Neuronal stem cell (in vitro differentiated cells): ENCODE results near the gene PTPRG.

Source experiments
- DNase-seq: peaks from one replicate; pipeline ENCODE4 v3.0.0-alpha.2; 2013; ENCODE audit warnings: low spot score
- H2AFZ ChIP-seq: one replicate; pipeline ENCODE4 v1.6.1; 2013; ENCODE audit warnings: mild to moderate bottlenecking, low read length, inconsistent platforms
- H2AK5ac ChIP-seq: 2 replicates; pipeline ENCODE4 v1.6.1; 2013; ENCODE audit warnings: low read depth, mild to moderate bottlenecking, inconsistent platforms, low read length, moderate library complexity, mixed read lengths
- H2BK120ac ChIP-seq: 2 replicates; pipeline ENCODE4 v1.6.1; 2013; ENCODE audit warnings: low read depth, mild to moderate bottlenecking, inconsistent platforms, low read length, moderate library complexity, mixed read lengths
- H2BK12ac ChIP-seq: one replicate; pipeline ENCODE4 v1.6.1; 2013; ENCODE audit warnings: low read length, inconsistent platforms
- H2BK15ac ChIP-seq: 2 replicates; pipeline ENCODE4 v1.6.1; 2013; ENCODE audit warnings: mild to moderate bottlenecking, low read length, inconsistent platforms, mixed read lengths
- H2BK5ac ChIP-seq: one replicate; pipeline ENCODE4 v1.6.1; 2013; ENCODE audit warnings: inconsistent platforms, mild to moderate bottlenecking, low read length, moderate library complexity
- H3K14ac ChIP-seq: one replicate; pipeline ENCODE4 v1.6.1; 2013; ENCODE audit warnings: low read length, inconsistent platforms
- H3K18ac ChIP-seq: 2 replicates; pipeline ENCODE4 v1.6.1; 2013; ENCODE audit warnings: low read length, inconsistent platforms
- H3K23ac ChIP-seq: 2 replicates; pipeline ENCODE4 v1.6.1; 2013; ENCODE audit warnings: low read depth, mild to moderate bottlenecking, mixed read lengths, low read length, inconsistent platforms; ENCODE audit not compliant: poor library complexity
- H3K27ac ChIP-seq: replicated peaks from 3 replicates; pipeline ENCODE4 v1.5.1; 2013; ENCODE audit warnings: low read length, inconsistent platforms
- H3K27me3 ChIP-seq, 3 experiments: 2 replicates each; pipeline ENCODE4 v1.6.1; 2013; ENCODE audit warnings: low read length in 3 of 3, mild to moderate bottlenecking in 2 of 3, inconsistent platforms in 1 of 3, low read depth in 1 of 3, mixed read lengths in 1 of 3, moderate library complexity in 1 of 3; ENCODE audit not compliant: control insufficient read depth in 3 of 3, insufficient read depth in 3 of 3
- H3K36me3 ChIP-seq, 2 donors: replicated peaks in 1 of 2; 2 replicates each; pipeline ENCODE4 v1.6.1; 2013; ENCODE audit warnings: low read length in 2 of 2; ENCODE audit not compliant: control insufficient read depth in 2 of 2, insufficient read depth in 2 of 2
- H3K4ac ChIP-seq: 2 replicates; pipeline ENCODE4 v1.6.1; 2013; ENCODE audit warnings: inconsistent platforms, mild to moderate bottlenecking, low read length, moderate library complexity
- H3K4me1 ChIP-seq, 2 donors: 1 replicate in 1 of 2; 2 replicates in 1 of 2; pipeline ENCODE4 v1.6.1; 2013; ENCODE audit warnings: low read length in 2 of 2, low read depth in 1 of 2; ENCODE audit not compliant: control insufficient read depth in 2 of 2, insufficient read depth in 1 of 2
- H3K4me2 ChIP-seq: one replicate; pipeline ENCODE4 v1.6.1; 2013; ENCODE audit warnings: mild to moderate bottlenecking, low read length, inconsistent platforms; ENCODE audit not compliant: insufficient read depth, poor library complexity, severe bottlenecking
- H3K4me3 ChIP-seq, 2 donors: 2 replicates each; pipeline ENCODE4 v1.5.1; 2013; ENCODE audit warnings: low read length in 2 of 2, mild to moderate bottlenecking in 2 of 2, inconsistent platforms in 1 of 2, moderate library complexity in 1 of 2
- H3K79me1 ChIP-seq: one replicate; pipeline ENCODE4 v1.6.1; 2013; ENCODE audit warnings: low read depth, mild to moderate bottlenecking, inconsistent platforms, low read length, moderate library complexity
- H3K9ac ChIP-seq: one replicate; pipeline ENCODE4 v1.6.1; 2013; ENCODE audit warnings: mild to moderate bottlenecking, low read depth, low read length, inconsistent platforms; ENCODE audit not compliant: poor library complexity
- H3K9me3 ChIP-seq, 2 donors: replicated peaks in 1 of 2; 2 replicates each; pipeline versions ENCODE3 to v1.6.1; 2013; ENCODE audit warnings: low read length in 2 of 2, mild to moderate bottlenecking in 2 of 2, inconsistent platforms in 1 of 2, low read depth in 1 of 2, mixed read lengths in 1 of 2, moderate library complexity in 1 of 2; ENCODE audit not compliant: control insufficient read depth in 2 of 2, insufficient read depth in 1 of 2
- H4K8ac ChIP-seq: one replicate; pipeline ENCODE4 v1.6.1; 2013; ENCODE audit warnings: low read depth, mild to moderate bottlenecking, inconsistent platforms, low read length, moderate library complexity
- H4K91ac ChIP-seq: one replicate; pipeline ENCODE4 v1.6.1; 2013; ENCODE audit warnings: low read length, low read depth, mild to moderate bottlenecking, inconsistent platforms; ENCODE audit not compliant: poor library complexity
- WGBS, 2 donors: extraction: QIAGEN DNeasy Blood & Tissue Kit; methylation state at CpG; one replicate each; pipeline ENCODE4 v1.1.7; 2013; ENCODE audit warnings: missing lambda C conversion rate in 2 of 2, mixed read lengths in 1 of 2; ENCODE audit not compliant: insufficient read length in 2 of 2, insufficient replicate concordance in 1 of 2; ENCODE audit errors: extremely low coverage in 2 of 2; 5-methylcytosine and 5-hydroxymethylcytosine counted together

The PTPRG gene

DNA sequence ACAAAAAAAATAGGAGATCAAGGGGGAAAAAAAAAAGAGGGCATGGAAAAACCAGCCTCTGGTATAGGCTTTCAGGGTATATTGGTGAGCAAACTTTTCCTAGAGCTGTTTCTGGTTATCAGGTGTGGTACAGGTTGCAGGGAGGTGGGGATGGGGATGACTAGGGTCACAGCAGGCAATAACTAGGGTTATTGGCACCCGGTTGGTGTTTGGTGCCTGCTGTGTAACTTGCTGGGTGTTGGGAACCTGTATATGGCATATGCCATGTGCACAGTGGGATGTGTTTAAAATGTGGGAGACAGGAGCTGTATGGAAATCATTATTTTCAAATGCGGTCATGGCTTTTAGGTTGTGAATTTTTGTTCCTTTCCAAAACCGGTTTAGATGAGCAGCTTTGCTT, 119.2 kb downstream of the PTPRG start:
- Histone ChIP-seq H4K91ac (no peak overlapping the region), H2BK12ac (no peak overlapping the region), H3K27ac (no peak overlapping the region), H2AK5ac (no peak overlapping the region), H3K27me3 (no peaks in the 10 kb centered on the region), H4K8ac (no peak overlapping the region), H3K9ac (no peak overlapping the region), H3K9me3 (no peaks in the 10 kb centered on the region), H2AFZ (no peak overlapping the region), H2BK120ac (no peak overlapping the region), H2BK5ac (no peak overlapping the region), H3K4me1 (peaks cover 12 to 22% of the 10 kb centered on the region in 2 donors), H3K36me3 (no peaks in the 10 kb centered on the region), H3K79me1 (no peaks in the 10 kb centered on the region), H3K23ac (no peak overlapping the region), H3K4ac (no peak overlapping the region), H3K14ac (no peak overlapping the region), H3K18ac (no peak overlapping the region), H3K4me2 (no peak overlapping the region), H2BK15ac (no peak overlapping the region), H3K4me3 (no peak overlapping the region)
- no CpG with 5 or more reads among the region's 3 CpGs for WGBS, 2 donors
- DNase-seq, result no peak

DNA sequence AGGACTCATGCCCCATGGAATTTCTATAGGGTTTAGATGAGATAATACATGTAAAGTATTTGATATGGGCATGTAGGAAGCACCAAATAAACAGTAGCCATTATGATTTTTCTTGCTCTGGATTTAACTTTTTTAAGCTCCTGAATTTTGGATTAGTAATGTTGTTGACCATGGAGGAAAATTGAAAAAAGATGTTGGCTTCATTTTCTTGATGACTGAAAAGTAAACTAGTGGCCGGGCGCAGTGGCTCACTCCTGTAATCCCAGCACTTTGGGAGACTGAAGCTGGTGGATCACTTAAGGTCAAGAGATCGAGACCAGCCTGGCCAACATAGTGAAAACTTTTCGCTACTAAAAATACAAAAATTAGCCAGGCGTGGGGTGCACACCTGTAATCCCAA, 120.3 kb downstream of the PTPRG start:
- H2BK120ac ChIP-seq, result no peak overlapping the region
- no peak overlapping the region for H3K4me2 ChIP-seq
- no peaks in the 10 kb centered on the region for H3K9me3 ChIP-seq
- no peak overlapping the region for H3K9ac ChIP-seq
- no peak for DNase-seq
- H2BK15ac ChIP-seq, result no peak overlapping the region
- no peak overlapping the region for H2BK12ac ChIP-seq
- H4K8ac ChIP-seq, result no peak overlapping the region
- no peak overlapping the region for H3K23ac ChIP-seq
- no peak overlapping the region for H3K18ac ChIP-seq
- no peaks in the 10 kb centered on the region for H3K27me3 ChIP-seq
- H3K4me3 ChIP-seq, result no peak overlapping the region
- peaks cover 12 to 26% of the 10 kb centered on the region in 2 donors for H3K4me1 ChIP-seq
- H2BK5ac ChIP-seq, result no peak overlapping the region
- H3K27ac ChIP-seq, result no peak overlapping the region
- no peak overlapping the region for H3K14ac ChIP-seq
- H2AK5ac ChIP-seq, result no peak overlapping the region
- H4K91ac ChIP-seq, result no peak overlapping the region
- no peak overlapping the region for H2AFZ ChIP-seq
- H3K4ac ChIP-seq, result no peak overlapping the region
- H3K79me1 ChIP-seq, result no peaks in the 10 kb centered on the region
- no CpG with 5 or more reads among the region's 5 CpGs for WGBS, 2 donors
- H3K36me3 ChIP-seq, result no peaks in the 10 kb centered on the region

- no peak overlapping the region for H3K18ac ChIP-seq
- no peak overlapping the region for H3K23ac ChIP-seq
- H3K9me3 ChIP-seq, result no peaks in the 10 kb centered on the region
- H3K4me3 ChIP-seq, result no peak overlapping the region
- H2BK12ac ChIP-seq, result no peak overlapping the region
- H3K14ac ChIP-seq, result no peak overlapping the region
- no peak overlapping the region for H3K4ac ChIP-seq
- peaks cover 18 to 28% of the 10 kb centered on the region in 2 donors for H3K4me1 ChIP-seq
- no peak overlapping the region for H2AFZ ChIP-seq
- no peak overlapping the region for H3K4me2 ChIP-seq
- H2AK5ac ChIP-seq, result no peak overlapping the region
- H2BK15ac ChIP-seq, result no peak overlapping the region
- H3K9ac ChIP-seq, result no peak overlapping the region
- H3K79me1 ChIP-seq, result peaks cover 2% of the 10 kb centered on the region
- no peaks in the 10 kb centered on the region for H3K36me3 ChIP-seq
- no peak overlapping the region for H2BK120ac ChIP-seq
- no peak overlapping the region for H4K91ac ChIP-seq
- no peak overlapping the region for H3K27ac ChIP-seq
- DNase-seq, result no peak
- WGBS, 2 donors, result no CpG with 5 or more reads among the region's 10 CpGs
- H4K8ac ChIP-seq, result no peak overlapping the region
- no peaks in the 10 kb centered on the region for H3K27me3 ChIP-seq
- no peak overlapping the region for H2BK5ac ChIP-seq
These were observed 121.5 kb downstream of the PTPRG start for GRCh38 chr3:61682671-61683548.

DNA sequence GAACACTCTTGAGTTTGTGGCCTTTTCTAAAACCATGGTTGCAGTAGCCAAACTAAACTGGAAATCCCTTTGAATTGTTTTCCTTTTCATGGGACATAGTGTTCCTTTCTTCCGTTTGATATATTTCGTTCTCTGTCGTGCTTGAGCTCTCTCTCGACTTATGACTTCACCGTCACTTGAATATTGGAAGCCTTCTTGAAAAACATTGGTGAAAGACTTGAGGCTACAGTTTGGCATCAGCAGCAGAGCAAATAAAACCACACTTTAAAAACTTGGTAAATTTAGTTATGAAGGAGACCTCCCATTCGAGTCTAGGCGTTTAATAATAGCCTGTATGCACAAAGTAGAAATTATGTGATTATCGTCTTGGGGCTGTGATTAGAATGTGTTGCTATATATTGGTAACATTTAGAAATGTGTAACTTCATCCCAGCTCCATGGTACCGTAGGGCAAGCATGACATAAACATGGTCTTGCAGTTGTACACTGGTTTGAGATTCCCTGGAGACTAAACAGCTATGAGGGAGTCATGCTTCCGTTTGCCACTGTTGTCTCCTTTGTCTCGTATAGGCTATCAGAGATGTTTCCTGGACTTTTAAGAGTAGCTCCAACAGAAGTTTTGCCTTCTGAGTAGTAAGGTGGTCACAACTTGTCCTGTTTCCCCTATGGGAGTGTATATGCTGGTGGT, 122.3 kb downstream of the PTPRG start:
- no peak for DNase-seq
- H4K91ac ChIP-seq, result no peak overlapping the region
- peaks cover 22 to 32% of the 10 kb centered on the region in 2 donors for H3K4me1 ChIP-seq
- H2AFZ ChIP-seq, result no peak overlapping the region
- no peak overlapping the region for H2BK12ac ChIP-seq
- no peak overlapping the region for H3K4ac ChIP-seq
- H2BK5ac ChIP-seq, result no peak overlapping the region
- H2BK15ac ChIP-seq, result no peak overlapping the region
- H4K8ac ChIP-seq, result no peak overlapping the region
- no peak overlapping the region for H3K9ac ChIP-seq
- no CpG with 5 or more reads among the region's 11 CpGs for WGBS, 2 donors
- no peak overlapping the region for H2BK120ac ChIP-seq
- H3K14ac ChIP-seq, result no peak overlapping the region
- H2AK5ac ChIP-seq, result no peak overlapping the region
- H3K4me2 ChIP-seq, result no peak overlapping the region
- H3K36me3 ChIP-seq, result no peaks in the 10 kb centered on the region
- H3K18ac ChIP-seq, result no peak overlapping the region
- no peak overlapping the region for H3K23ac ChIP-seq
- H3K27me3 ChIP-seq, result no peaks in the 10 kb centered on the region
- H3K27ac ChIP-seq, result no peak overlapping the region
- no peaks in the 10 kb centered on the region for H3K9me3 ChIP-seq
- peaks cover 2% of the 10 kb centered on the region for H3K79me1 ChIP-seq
- H3K4me3 ChIP-seq, result no peak overlapping the region
